Activated B cell treated with CpG ODN at 0.5 μM for 24 hours (primary cell): ENCODE measurements around the gene SLC1A5. TPM values are rescaled to one million over a fixed set of nuclear protein-coding genes. Genes with fewer than 3 reads are reported as not detected.

Source experiments
- ATAC-seq: fragments of 200-7000 bp; cut with Tn5 transposase; one replicate; pipeline ENCODE4 v1.10.0; 2021; ENCODE audit warnings: low read depth, mild to moderate bottlenecking, moderate library complexity
- CTCF ChIA-PET: fragments of 350-600 bp; sonication (Branson Sonifier 250); formaldehyde crosslinking; loops from one replicate; lab custom pipeline; 2021; ENCODE audit warnings: antibody characterized with exemption; lab: Charles Lee
- POLR2A ChIA-PET: fragments of 350-600 bp; sonication (Branson Sonifier 250); formaldehyde crosslinking; loops from one replicate; lab custom pipeline; 2021; ENCODE audit warnings: antibody characterized with exemption; lab: Charles Lee
- DNase-seq: peaks from one replicate; pipeline ENCODE4 v3.0.0; 2022
- H3K27ac Mint-ChIP-seq: one replicate; pipeline ENCODE4 v1.8.0; 2020; ENCODE audit warnings: mixed read lengths
- H3K27me3 Mint-ChIP-seq: one replicate; pipeline ENCODE4 v1.8.0; 2021; ENCODE audit warnings: mixed read lengths
- H3K36me3 Mint-ChIP-seq: one replicate; pipeline ENCODE4 v1.8.0; 2021; ENCODE audit warnings: low read depth, mixed read lengths
- H3K4me1 Mint-ChIP-seq: one replicate; pipeline ENCODE4 v1.8.0; 2021; ENCODE audit warnings: mixed read lengths
- H3K4me3 Mint-ChIP-seq: one replicate; pipeline ENCODE4 v1.8.0; 2020; ENCODE audit warnings: mild to moderate bottlenecking, mixed read lengths
- H3K9me3 Mint-ChIP-seq: one replicate; pipeline ENCODE4 v1.8.0; 2020; ENCODE audit warnings: mixed read lengths
- intact Hi-C: fragments of 100-400 bp; cut with micrococcal nuclease; formaldehyde crosslinking; loops from one replicate; pipeline ENCODE4 v1.15.1; 2024
- total RNA-seq: library from RNA; stranded (reverse); gene quantifications from 2 replicates; pipeline ENCODE4 v1.2.3, GENCODE V29; 2022
- TF ChIP-seq, protein P1 (sequence below): fragments of 200-600 bp; IDR thresholded peaks from one replicate; pipeline ENCODE4 v1.8.0; 2022; ENCODE audit warnings: antibody characterized with exemption, mild to moderate bottlenecking

SLC1A5 gene
- total RNA-seq, 1 donor from 2014 or later, result 77.9 TPM

- Mint-ChIP-seq H3K4me3 (no peak overlapping the region), H3K4me1 (peaks cover 27% of the 10 kb centered on the region), H3K27me3 (no peaks in the 10 kb centered on the region), H3K36me3 (peaks cover 78% of the 10 kb centered on the region), H3K27ac (no peak overlapping the region), H3K9me3 (no peaks in the 10 kb centered on the region)
- intact Hi-C loops, result no loop called here
- POLR2A ChIA-PET, result interaction anchor here (0.5 to 0.7 kb wide), 3 partner anchors 121 to 1585 kb away, joined by 3 to 4 read pairs (median 3); no protein-coding TSS in a partner anchor
- CTCF ChIA-PET, result interaction anchor here (9.3 kb wide), 1 partner anchor 28 kb away, joined by 168 read pairs; no protein-coding TSS in a partner anchor
- ATAC-seq (no peak), DNase-seq (no peak)
- TF ChIP-seq, protein P1, sequence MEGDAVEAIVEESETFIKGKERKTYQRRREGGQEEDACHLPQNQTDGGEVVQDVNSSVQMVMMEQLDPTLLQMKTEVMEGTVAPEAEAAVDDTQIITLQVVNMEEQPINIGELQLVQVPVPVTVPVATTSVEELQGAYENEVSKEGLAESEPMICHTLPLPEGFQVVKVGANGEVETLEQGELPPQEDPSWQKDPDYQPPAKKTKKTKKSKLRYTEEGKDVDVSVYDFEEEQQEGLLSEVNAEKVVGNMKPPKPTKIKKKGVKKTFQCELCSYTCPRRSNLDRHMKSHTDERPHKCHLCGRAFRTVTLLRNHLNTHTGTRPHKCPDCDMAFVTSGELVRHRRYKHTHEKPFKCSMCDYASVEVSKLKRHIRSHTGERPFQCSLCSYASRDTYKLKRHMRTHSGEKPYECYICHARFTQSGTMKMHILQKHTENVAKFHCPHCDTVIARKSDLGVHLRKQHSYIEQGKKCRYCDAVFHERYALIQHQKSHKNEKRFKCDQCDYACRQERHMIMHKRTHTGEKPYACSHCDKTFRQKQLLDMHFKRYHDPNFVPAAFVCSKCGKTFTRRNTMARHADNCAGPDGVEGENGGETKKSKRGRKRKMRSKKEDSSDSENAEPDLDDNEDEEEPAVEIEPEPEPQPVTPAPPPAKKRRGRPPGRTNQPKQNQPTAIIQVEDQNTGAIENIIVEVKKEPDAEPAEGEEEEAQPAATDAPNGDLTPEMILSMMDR, result no peak
These were observed 56.0 kb downstream of the SLC1A5 start for GRCh38 chr19:46732172-46732938.

GRCh38 chr19:46731584-46731983, 56.8 kb downstream of the SLC1A5 start:
- POLR2A ChIA-PET, result interaction anchor here (0.6 to 0.9 kb wide), 2 partner anchors 16 to 1586 kb away, joined by 3 to 4 read pairs; no protein-coding TSS in a partner anchor
- Mint-ChIP-seq H3K4me1 (peaks cover 27% of the 10 kb centered on the region), H3K36me3 (peaks cover 78% of the 10 kb centered on the region), H3K27ac (peak overlapping the region; percentile 32), H3K9me3 (no peaks in the 10 kb centered on the region), H3K4me3 (no peak overlapping the region), H3K27me3 (no peaks in the 10 kb centered on the region)
- intact Hi-C loops, result no loop called here
- DNase-seq, result no peak
- ATAC-seq, result no peak
- CTCF ChIA-PET, result interaction anchor here (9.3 kb wide), 1 partner anchor 28 kb away, joined by 168 read pairs; no protein-coding TSS in a partner anchor
- TF ChIP-seq, protein P1, result no peak

DNA sequence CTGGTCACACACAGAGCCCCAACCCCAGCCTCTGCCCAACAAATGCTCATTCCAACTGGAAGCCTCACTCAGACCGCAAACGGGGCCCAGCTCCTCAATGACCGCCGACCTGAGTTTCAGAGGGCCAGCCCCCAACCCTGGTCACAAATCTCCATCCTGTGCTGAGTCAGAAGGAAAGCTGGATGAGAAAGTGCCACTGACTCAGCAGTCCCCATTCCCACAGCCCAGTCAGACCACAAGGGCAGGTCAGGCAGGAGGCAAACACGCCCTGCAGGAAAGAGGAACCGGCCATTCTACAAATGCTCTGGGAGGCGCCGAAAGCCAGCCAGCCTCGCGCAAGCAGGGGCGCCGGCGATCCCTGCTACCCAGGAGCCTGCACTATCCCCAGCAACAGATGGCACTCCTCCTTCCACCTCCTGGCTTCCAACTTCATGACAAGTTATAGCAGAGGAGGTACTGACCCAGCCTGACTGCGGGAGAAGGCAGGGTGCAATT, 57.3 kb downstream of the SLC1A5 start:
- DNase-seq, result no peak
- intact Hi-C loops, result no loop called here
- Mint-ChIP-seq H3K27me3 (no peaks in the 10 kb centered on the region), H3K4me3 (no peak overlapping the region), H3K27ac (no peak overlapping the region), H3K9me3 (no peaks in the 10 kb centered on the region), H3K4me1 (peaks cover 30% of the 10 kb centered on the region), H3K36me3 (peaks cover 80% of the 10 kb centered on the region)
- TF ChIP-seq, protein P1, result no peak
- POLR2A ChIA-PET, result interaction anchor here (0.7 to 2.7 kb wide), 3 partner anchors 16 to 1371 kb away, joined by 3 to 13 read pairs (median 3); no protein-coding TSS in a partner anchor
- CTCF ChIA-PET, result interaction anchor here (9.3 kb wide), 1 partner anchor 27 kb away, joined by 168 read pairs; no protein-coding TSS in a partner anchor
- no peak for ATAC-seq

- intact Hi-C loops, result no loop called here
- DNase-seq (no peak), ATAC-seq (no peak)
- Mint-ChIP-seq H3K27ac (no peak overlapping the region), H3K4me1 (peaks cover 30% of the 10 kb centered on the region), H3K36me3 (peaks cover 83% of the 10 kb centered on the region), H3K9me3 (no peaks in the 10 kb centered on the region), H3K4me3 (no peak overlapping the region), H3K27me3 (no peaks in the 10 kb centered on the region)
- TF ChIP-seq, protein P1, result no peak
- CTCF ChIA-PET, result interaction anchor here (2.6 to 9.3 kb wide), 3 partner anchors 17 to 68 kb away, joined by 14 to 168 read pairs (median 17); partner anchors contain the start of gene DACT3
- POLR2A ChIA-PET, result interaction anchor here (0.7 to 2.7 kb wide), 3 partner anchors 15 to 1371 kb away, joined by 3 to 13 read pairs (median 3); no protein-coding TSS in a partner anchor
These were observed 57.8 kb downstream of the SLC1A5 start for GRCh38 chr19:46730595-46730994.

DNA sequence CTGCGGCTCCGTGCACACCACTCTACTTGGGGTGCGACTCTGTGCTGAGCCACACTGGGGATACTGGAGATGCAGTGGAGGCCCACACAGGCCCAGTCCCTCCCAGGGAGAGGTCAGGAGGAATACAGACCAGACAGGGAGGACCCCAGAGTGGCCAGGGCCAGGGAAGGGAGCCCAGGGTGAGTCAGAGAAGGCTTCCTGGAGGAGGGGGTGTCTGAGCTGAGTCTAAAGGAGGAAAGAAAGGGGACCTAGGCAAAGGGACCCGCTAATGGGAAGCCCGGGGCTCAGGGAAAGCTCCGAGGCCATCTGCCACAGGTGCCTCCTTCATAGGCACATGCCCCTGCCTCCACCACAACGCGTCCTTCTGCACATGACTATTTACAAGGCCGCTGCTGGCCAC, 58.2 kb downstream of the SLC1A5 start:
- peaks cover 86% of the 10 kb centered on the region for H3K36me3 Mint-ChIP-seq
- ChIA-PET POLR2A (interaction anchor here (1.2 to 3.8 kb wide), 3 partner anchors 15 to 37 kb away, joined by 3 to 27 read pairs (median 13); no protein-coding TSS in a partner anchor), CTCF (interaction anchor here (1.8 to 9.3 kb wide), 6 partner anchors 14 to 68 kb away, joined by 5 to 168 read pairs (median 12); partner anchors contain the start of genes DACT3 and PRKD2)
- H3K4me1 Mint-ChIP-seq, result peaks cover 30% of the 10 kb centered on the region
- ATAC-seq (no peak), DNase-seq (no peak)
- no peaks in the 10 kb centered on the region for H3K9me3 Mint-ChIP-seq
- H3K4me3 Mint-ChIP-seq, result no peak overlapping the region
- intact Hi-C loops, result no loop called here
- H3K27ac Mint-ChIP-seq, result no peak overlapping the region
- H3K27me3 Mint-ChIP-seq, result no peaks in the 10 kb centered on the region
- TF ChIP-seq, protein P1, result no peak
